NCI-H345 treated with DMSO at 0.1 percent for 48 hours (cell line): ENCODE data around the gene PCSK2.

ENCODE experiments used
- DNase-seq: peaks from one replicate; lab custom pipeline; 2025; ENCODE audit not compliant: unreplicated experiment; lab: John Stamatoyannopoulos, UW

The PCSK2 gene

GRCh38 chr20:17248224-17248623 lies 21.4 kb downstream of the PCSK2 start:
- DNase-seq, result no peak

GRCh38 chr20:17262786-17263185 lies 35.9 kb downstream of the PCSK2 start:
- no peak for DNase-seq

- DNase-seq, result no peak
Observed at GRCh38 chr20:17273717-17274116, 46.9 kb downstream of the PCSK2 start.

- DNase-seq, result no peak
Observed at GRCh38 chr20:17276101-17276500, 49.3 kb downstream of the PCSK2 start.

- DNase-seq, result no peak
Observed at GRCh38 chr20:17281478-17281877, 54.6 kb downstream of the PCSK2 start.

GRCh38 chr20:17282501-17282900 lies 55.7 kb downstream of the PCSK2 start:
- DNase-seq, result no peak

- no peak for DNase-seq
Observed at GRCh38 chr20:17287503-17287902, 60.7 kb downstream of the PCSK2 start.

- no peak for DNase-seq
Observed at GRCh38 chr20:17287998-17288397, 61.2 kb downstream of the PCSK2 start.

GRCh38 chr20:17295151-17295726 lies 68.4 kb downstream of the PCSK2 start:
- DNase-seq, result no peak

GRCh38 chr20:17295991-17296390 lies 69.2 kb downstream of the PCSK2 start:
- DNase-seq, result no peak

- no peak for DNase-seq
Observed at GRCh38 chr20:17298171-17298570, 71.3 kb downstream of the PCSK2 start.

- DNase-seq, result no peak
Observed at GRCh38 chr20:17298751-17299150, 71.9 kb downstream of the PCSK2 start.

- DNase-seq, result no peak
Observed at GRCh38 chr20:17300113-17300512, 73.3 kb downstream of the PCSK2 start.

- peak; percentile 68 for DNase-seq
Observed at GRCh38 chr20:17304774-17305173, 77.9 kb downstream of the PCSK2 start.

GRCh38 chr20:17306427-17306826 lies 79.6 kb downstream of the PCSK2 start:
- DNase-seq, result no peak

- no peak for DNase-seq
Observed at GRCh38 chr20:17314264-17314663, 87.4 kb downstream of the PCSK2 start.

GRCh38 chr20:17315407-17316231 lies 88.8 kb downstream of the PCSK2 start:
- DNase-seq, result no peak

- no peak for DNase-seq
Observed at GRCh38 chr20:17316316-17317038, 89.6 kb downstream of the PCSK2 start.

- no peak for DNase-seq
Observed at GRCh38 chr20:17317341-17317740, 90.5 kb downstream of the PCSK2 start.

GRCh38 chr20:17320456-17320855 lies 93.6 kb downstream of the PCSK2 start:
- DNase-seq, result no peak

- DNase-seq, result no peak
Observed at GRCh38 chr20:17326096-17326495, 99.3 kb downstream of the PCSK2 start.
